Measurements from ENCODE around the gene MSANTD7. TPM values are rescaled to one million over a fixed set of nuclear protein-coding genes. Genes with fewer than 3 reads are reported as not detected.
"Not testable (repeated sequence)": the region's sequence is repeated elsewhere in the genome, so short reads cannot be mapped to it uniquely, and the experiment has no call there.

Gene MSANTD7
- total and polyA plus RNA-seq, 12 donors, result 1.6 to 6.1 (median 5.4) TPM

DNA sequence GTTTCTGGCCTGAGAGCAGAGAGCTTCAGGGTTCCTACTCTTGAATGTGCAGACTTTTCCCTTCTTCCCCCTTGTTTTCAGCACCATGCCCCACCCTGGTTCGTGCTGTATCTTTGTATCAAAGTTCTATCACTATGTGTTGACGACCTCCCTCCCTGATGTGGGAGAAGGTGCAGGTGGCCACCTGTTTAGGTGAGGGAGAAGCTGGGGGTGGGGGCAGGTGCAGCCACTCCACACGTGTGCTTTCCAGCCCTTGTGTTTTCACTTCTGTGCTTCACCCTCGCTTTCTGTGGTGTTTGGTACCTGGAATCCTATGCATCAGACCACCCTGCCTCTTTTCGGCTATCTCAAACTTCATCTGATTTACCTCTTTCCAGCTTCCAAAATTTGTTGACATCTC is 20.9 kb downstream of the MSANTD7 start:
- 83 to 84% methylated on average over 5 of the region's 5 CpGs for WGBS, 2 donors
- no peaks in the 10 kb centered on the region for H3K9me3 ChIP-seq
- H3K27me3 ChIP-seq, result no peaks in the 10 kb centered on the region
- TF ChIP-seq, protein P1, sequence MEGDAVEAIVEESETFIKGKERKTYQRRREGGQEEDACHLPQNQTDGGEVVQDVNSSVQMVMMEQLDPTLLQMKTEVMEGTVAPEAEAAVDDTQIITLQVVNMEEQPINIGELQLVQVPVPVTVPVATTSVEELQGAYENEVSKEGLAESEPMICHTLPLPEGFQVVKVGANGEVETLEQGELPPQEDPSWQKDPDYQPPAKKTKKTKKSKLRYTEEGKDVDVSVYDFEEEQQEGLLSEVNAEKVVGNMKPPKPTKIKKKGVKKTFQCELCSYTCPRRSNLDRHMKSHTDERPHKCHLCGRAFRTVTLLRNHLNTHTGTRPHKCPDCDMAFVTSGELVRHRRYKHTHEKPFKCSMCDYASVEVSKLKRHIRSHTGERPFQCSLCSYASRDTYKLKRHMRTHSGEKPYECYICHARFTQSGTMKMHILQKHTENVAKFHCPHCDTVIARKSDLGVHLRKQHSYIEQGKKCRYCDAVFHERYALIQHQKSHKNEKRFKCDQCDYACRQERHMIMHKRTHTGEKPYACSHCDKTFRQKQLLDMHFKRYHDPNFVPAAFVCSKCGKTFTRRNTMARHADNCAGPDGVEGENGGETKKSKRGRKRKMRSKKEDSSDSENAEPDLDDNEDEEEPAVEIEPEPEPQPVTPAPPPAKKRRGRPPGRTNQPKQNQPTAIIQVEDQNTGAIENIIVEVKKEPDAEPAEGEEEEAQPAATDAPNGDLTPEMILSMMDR (IDR thresholded peaks at IDR 0.05), result no peak
- H3K4me3 ChIP-seq, result no peak overlapping the region
- ATAC-seq (no peak), DNase-seq (no peak)
- peaks cover 0 to 96% (median 8%) of the 10 kb centered on the region in 9 donors for H3K36me3 ChIP-seq
- intact Hi-C loops (cut with DNase I), result no loop called here
- H3K27ac ChIP-seq, result no peak overlapping the region
- H3K4me1 ChIP-seq, result peaks cover 0 to 10% (median 0%) of the 10 kb centered on the region in 9 donors

DNA sequence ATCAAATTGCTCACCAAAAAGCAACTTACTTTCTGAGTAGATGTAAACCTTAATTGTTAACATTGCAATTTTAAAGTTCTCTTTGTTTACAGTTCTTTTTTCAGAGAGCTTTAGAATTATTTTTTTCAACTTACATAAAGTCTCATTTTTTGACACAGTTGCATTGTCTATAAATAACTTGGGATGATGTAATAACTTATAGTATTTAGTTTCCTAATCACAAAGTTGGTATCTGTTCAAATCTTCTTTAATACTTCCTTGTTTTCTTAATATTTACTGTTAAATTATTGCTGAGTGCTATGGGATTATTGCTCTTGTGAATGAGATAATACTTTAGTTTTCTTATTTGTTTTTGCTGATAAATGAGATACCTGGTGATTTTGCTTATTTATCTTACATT is 21.7 kb downstream of the MSANTD7 start:
- TF ChIP-seq, protein P1 (IDR thresholded peaks at IDR 0.05), result no peak
- Histone ChIP-seq H3K36me3 (peaks cover 0 to 93% (median 8%) of the 10 kb centered on the region in 9 donors), H3K9me3 (no peaks in the 10 kb centered on the region), H3K4me3 (no peak overlapping the region), H3K27ac (no peak overlapping the region), H3K27me3 (no peaks in the 10 kb centered on the region), H3K4me1 (peaks cover 0 to 10% (median 0%) of the 10 kb centered on the region in 9 donors)
- DNase-seq (no peak), ATAC-seq (no peak)
- intact Hi-C loops (cut with DNase I), result no loop called here

DNA sequence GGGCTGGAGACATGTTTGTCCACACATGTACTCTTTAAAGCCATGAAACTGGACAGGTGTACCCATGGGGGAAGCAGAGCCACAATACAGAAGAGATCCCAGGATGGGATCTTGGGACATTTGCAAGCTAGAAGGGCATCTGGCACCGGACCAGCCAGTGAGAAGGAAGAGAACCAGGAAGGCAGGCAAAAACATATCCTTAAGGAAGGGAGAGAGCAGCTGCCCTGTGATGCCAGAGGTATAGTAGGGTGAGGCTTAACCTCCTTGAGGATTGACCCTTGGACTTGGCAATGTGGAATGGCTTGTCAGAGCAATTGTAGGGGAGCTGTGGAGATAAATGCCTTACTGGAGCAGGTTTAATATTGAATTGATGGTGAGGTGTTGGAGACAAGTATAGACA is 22.7 kb downstream of the MSANTD7 start:
- no peak overlapping the region for H3K4me3 ChIP-seq
- H3K27ac ChIP-seq, result no peak overlapping the region
- DNase-seq (no peak), ATAC-seq (no peak)
- H3K9me3 ChIP-seq, result peaks cover 0 to 3% (median 0%) of the 10 kb centered on the region in 11 donors
- TF ChIP-seq, protein P1 (IDR thresholded peaks at IDR 0.05), result no peak
- no peaks in the 10 kb centered on the region for H3K27me3 ChIP-seq
- H3K36me3 ChIP-seq, result peaks cover 0 to 86% (median 8%) of the 10 kb centered on the region in 9 donors
- 97 to 100% methylated on average over 1 of the region's 1 CpG for WGBS, 2 donors
- intact Hi-C loops (cut with DNase I), result no loop called here
- peaks cover 0 to 10% (median 0%) of the 10 kb centered on the region in 9 donors for H3K4me1 ChIP-seq

DNA sequence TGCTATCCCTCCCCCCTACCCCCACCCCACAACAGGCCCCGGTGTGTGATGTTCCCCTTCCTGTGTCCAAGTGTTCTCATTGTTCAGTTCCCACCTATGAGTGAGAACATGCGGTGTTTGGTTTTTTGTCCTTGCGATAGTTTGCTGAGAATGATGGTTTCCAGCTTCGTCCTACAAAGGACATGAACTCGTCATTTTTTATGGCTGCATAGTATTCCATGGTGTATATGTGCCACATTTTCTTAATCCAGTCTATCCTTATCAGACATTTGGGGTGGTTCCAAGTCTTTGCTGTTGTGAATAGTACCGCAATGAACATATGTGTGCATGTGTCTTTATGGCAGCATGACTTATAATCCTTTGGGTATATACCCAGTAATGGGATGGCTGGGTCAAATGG is 26.4 kb downstream of the MSANTD7 start:
- H3K4me1 ChIP-seq; H3K4me3 ChIP-seq; H3K9me3 ChIP-seq; DNase-seq; H3K27ac ChIP-seq; ATAC-seq; intact Hi-C loops (cut with DNase I); H3K27me3 ChIP-seq: not testable (repeated sequence)
- peaks cover 0 to 86% (median 19%) of the 10 kb centered on the region in 9 donors for H3K36me3 ChIP-seq
- 96 to 99% methylated on average over 6 of the region's 6 CpGs for WGBS, 2 donors

DNA sequence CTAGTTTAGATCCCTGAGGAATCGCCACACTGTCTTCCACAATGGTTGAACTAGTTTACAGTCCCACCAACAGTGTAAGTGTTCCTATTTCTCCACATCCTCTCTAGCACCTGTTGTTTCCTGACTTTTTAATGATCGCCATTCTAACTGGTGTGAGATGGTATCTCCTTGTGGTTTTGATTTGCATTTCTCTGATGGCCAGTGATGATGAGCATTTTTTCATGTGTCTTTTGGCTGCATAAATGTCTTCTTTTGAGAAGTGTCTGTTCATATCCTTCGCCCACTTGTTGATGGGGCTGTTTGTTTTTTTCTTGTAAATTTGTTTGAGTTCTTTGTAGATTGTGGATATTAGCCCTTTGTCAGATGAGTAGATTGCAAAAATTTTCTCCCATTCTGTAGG is 26.8 kb downstream of the MSANTD7 start:
- ATAC-seq; H3K27me3 ChIP-seq; H3K9me3 ChIP-seq; H3K4me1 ChIP-seq; intact Hi-C loops (cut with DNase I); H3K4me3 ChIP-seq; H3K27ac ChIP-seq; DNase-seq: not testable (repeated sequence)
- H3K36me3 ChIP-seq, result peaks cover 0 to 86% (median 19%) of the 10 kb centered on the region in 9 donors
- 96 to 98% methylated on average over 3 of the region's 3 CpGs for WGBS, 2 donors

Measured in heart right ventricle (tissue), 16 donors.